ENCODE data around the gene BABAM2.

GRCh38 chr2:27855476-27855875 lies 35.1 kb upstream of the BABAM2 start:
- TF ChIP-seq CTCF (IDR thresholded peaks at IDR 0.05) (no peak), POLR2A (IDR thresholded peaks at IDR 0.05) (no peak)

Data from right lobe of liver (tissue), 4 donors.